Measurements from ENCODE around the gene LY6G5B.

GRCh38 chr6:31664790-31665500, 4.8 kb upstream of the LY6G5B start, which contains the start of gene GPANK1:
- TF ChIP-seq, protein P1, sequence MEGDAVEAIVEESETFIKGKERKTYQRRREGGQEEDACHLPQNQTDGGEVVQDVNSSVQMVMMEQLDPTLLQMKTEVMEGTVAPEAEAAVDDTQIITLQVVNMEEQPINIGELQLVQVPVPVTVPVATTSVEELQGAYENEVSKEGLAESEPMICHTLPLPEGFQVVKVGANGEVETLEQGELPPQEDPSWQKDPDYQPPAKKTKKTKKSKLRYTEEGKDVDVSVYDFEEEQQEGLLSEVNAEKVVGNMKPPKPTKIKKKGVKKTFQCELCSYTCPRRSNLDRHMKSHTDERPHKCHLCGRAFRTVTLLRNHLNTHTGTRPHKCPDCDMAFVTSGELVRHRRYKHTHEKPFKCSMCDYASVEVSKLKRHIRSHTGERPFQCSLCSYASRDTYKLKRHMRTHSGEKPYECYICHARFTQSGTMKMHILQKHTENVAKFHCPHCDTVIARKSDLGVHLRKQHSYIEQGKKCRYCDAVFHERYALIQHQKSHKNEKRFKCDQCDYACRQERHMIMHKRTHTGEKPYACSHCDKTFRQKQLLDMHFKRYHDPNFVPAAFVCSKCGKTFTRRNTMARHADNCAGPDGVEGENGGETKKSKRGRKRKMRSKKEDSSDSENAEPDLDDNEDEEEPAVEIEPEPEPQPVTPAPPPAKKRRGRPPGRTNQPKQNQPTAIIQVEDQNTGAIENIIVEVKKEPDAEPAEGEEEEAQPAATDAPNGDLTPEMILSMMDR (conservative IDR thresholded peaks at IDR 0.05): no peak
- TF ChIP-seq ZFX (IDR thresholded peaks at IDR 0.05): no peak
